HG02884 (cell line): ENCODE data around the gene ARHGAP15.
"Not testable (repeated sequence)": the region's sequence is repeated elsewhere in the genome, so short reads cannot be mapped to it uniquely, and the experiment has no call there.

Experiments used
- ATAC-seq: cut with Tn5 transposase; IDR thresholded peaks from one replicate; pipeline ENCODE4 v1.9.1; 2021; ENCODE audit warnings: mild to moderate bottlenecking, moderate library complexity; ENCODE audit not compliant: unreplicated experiment

The ARHGAP15 gene

GRCh38 chr2:143128681-143129580 lies at the start of gene ARHGAP15:
Gene ARHGAP15 (plus strand): TSS chr2:143129419.
- peak; percentile 85 for ATAC-seq

- no peak for ATAC-seq
Observed at GRCh38 chr2:143081616-143082015, 47.6 kb upstream of the ARHGAP15 start.

- peak; percentile 47 for ATAC-seq
Observed at GRCh38 chr2:143083636-143084035, 45.6 kb upstream of the ARHGAP15 start.

DNA sequence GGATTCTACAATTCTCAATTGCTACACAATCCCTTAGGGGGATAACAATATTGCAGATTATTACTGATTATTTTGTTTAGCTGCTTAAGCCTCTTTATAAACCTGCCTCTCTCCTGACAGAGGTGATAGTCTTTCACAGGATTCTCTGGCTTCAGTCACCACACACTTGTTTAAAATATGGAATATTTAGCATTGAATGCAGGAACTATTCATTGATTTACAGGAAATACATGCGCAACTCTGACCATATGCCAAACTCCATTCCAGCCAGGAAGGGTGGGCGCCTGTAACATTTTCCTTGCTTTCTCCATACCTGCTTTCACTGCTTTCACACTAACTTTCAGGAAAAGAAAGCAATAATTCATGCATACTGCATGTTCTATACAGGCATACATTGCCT lies 44.8 kb upstream of the ARHGAP15 start:
- ATAC-seq: no peak

GRCh38 chr2:143085125-143085784 lies 44.0 kb upstream of the ARHGAP15 start:
- peak; percentile 47 for ATAC-seq

- ATAC-seq: no peak
Observed at GRCh38 chr2:143087033-143087432, 42.2 kb upstream of the ARHGAP15 start.

DNA sequence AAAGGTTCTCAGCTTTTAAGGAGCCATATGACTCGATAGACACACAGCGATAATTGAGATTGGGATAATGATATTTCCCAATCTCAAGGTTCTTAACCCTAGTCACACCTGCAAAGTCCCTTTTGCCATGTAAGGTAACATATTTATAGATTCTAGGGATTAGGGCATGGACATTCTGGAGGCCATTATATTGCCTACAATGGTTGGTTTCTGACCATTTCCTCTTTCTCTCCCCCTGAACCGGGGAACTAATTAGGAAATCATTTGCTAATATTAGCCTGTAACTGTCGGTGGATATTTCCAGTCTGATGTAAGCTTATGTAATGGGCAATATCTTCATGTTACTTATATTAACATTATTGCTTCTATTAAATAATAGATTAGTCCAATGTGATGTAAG lies 40.8 kb upstream of the ARHGAP15 start:
- no peak for ATAC-seq

GRCh38 chr2:143089520-143089919 lies 39.7 kb upstream of the ARHGAP15 start:
- not testable (repeated sequence) for ATAC-seq

DNA sequence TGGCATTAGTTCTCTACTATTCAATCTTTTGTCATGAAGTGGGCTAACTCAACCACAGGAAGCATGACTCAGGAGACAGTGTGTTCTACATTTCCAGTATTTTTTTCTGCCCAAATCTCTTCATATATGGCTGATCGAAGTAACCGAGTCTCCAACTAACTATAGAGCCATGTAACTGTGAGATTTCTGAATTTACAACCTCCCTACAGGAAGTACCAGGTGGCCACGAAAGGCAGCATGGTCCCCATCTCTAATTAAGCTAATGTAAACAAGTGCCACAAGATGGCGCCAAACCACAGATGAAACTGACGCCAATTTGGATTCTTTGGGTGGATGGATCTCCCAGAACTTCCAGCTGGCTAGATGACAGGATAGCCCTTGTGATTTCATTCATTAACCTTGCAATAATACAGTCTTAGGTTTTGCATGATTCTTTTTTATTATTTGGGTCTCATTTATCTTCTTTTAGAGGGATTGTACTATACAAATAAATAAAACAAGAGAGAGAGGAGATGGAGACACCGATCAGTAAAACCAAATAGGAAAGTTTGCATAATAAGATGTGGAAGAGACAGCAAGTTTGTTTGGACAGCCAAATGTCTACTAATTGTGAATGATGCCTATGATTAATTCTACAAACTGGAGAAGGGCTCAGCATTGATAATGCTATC lies 18.3 kb upstream of the ARHGAP15 start:
- peak; percentile 88 for ATAC-seq

GRCh38 chr2:143117225-143117624 lies 12.0 kb upstream of the ARHGAP15 start:
- no peak for ATAC-seq

GRCh38 chr2:143121079-143121478 lies 8.1 kb upstream of the ARHGAP15 start:
- peak; percentile 76 for ATAC-seq

GRCh38 chr2:143121957-143122356 lies 7.3 kb upstream of the ARHGAP15 start:
- no peak for ATAC-seq

DNA sequence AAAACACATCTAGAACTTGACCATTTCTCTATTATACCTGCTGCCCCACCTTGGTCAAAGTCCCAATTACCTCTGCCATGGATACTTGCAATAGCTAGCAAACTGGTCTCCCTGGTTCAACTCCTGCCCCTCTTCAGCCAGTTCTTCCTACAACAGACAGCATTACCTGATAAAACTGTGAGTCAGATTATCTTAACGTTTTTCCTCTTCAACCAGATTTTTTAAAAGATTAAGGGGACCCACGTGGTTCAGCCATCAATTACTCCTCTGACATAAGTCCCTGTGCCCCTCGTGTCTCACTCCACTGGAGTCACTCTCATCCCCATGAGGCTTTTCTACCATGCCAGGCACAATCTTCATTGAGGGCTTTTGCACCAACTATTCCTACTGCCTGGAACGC lies 5.3 kb upstream of the ARHGAP15 start:
- no peak for ATAC-seq

DNA sequence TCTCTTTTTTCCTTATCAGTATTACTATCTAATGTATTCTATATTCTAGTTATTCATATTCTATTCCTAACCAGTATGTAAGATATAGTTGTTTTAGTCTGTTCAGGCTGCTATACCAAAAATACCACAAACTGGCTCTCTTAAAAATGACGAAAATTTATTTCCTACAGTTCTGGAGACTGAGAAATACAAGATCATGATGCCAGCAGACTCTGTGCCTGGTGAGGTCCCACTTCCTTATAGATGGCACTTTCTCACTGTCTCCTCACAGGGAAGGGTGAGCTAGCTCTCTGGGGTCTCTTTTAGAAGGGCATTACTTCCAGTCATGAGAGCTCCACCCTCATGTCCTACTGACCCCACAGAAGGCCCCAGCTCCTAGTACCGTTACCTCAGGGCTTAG lies 4.8 kb upstream of the ARHGAP15 start:
- no peak for ATAC-seq

GRCh38 chr2:143125717-143126116 lies 3.5 kb upstream of the ARHGAP15 start:
- ATAC-seq: no peak

DNA sequence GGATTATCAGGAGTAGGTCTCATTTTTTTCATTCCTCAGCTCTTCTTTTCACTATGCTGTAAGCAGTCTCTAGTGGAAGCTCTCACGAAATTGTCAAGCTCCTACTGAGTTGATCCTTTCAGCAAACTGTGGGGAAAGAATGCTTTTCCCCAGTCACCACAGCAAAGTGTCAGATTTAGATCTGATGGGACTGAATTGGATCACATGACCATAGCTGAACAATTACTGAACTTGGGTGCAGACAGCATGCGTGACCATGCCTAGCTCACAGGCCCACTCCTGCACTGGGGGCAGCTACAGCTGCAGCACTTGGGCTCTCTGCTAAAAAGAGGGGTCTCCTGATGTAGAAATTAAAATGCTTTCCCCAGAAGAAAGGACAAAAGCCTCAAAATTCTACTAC lies 3.1 kb downstream of the ARHGAP15 start:
- ATAC-seq: peak; percentile 40

DNA sequence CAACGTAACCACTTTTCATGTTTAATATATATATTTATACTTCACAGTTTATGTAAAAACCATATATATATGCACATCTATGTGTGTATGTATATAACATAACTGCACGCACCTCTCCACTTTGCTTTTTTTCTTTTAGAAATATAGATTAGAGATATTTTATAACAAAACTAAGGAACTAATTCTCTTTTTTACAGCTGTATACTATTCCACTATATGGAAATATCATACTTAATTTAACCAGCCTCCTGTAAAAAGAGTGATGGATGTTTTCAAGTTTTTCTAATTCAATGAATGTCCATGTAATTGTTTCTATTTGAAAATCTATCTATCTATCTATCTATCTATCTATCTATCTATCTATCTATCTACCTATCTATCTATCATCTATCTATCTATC lies 4.6 kb downstream of the ARHGAP15 start:
- no peak for ATAC-seq

DNA sequence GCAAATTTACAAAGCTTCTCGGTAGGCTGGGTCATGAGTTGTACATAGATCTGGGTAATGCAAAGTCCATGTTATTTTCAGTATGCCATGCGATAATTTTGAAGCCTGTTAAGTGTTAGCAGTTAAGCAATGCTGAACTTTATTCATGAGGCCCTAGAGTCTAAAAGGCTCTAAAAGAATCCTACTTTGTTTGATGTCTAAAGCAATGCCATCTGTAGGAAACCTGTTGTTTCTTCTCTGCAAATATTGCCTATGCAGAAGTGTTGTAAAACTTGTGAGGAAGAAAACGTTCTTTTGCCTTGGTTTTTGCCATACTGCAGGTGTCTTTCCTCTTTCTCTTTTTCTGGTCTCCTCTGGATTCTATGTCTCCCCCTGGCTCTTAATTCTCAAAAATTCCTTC lies 9.1 kb downstream of the ARHGAP15 start:
- no peak for ATAC-seq

DNA sequence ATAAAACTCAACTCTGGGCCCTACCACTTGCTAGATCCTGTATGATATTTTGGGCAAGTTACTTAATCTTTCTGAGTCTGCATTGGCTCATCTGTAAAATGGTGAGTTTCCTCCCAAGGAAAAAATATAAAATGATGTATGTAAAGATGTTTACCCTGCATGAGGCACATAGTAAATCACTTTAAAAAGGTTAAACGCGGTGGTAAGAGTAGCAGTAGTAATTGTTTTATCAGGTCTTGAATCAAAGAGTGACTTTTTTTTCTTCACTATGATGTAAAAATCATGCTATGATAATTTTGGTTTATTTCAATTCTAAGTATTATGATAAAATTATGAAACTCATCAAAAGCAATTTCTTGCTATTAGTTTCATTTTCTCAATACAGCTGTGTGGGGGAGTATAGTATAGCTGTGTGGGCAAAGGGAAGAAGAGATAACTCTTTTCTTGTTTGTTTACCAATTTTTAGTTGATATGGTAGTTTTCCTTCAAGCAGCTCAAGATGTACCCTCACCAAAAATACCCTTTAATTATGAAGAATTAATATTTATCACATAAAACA lies 10.7 kb downstream of the ARHGAP15 start:
- ATAC-seq: no peak

DNA sequence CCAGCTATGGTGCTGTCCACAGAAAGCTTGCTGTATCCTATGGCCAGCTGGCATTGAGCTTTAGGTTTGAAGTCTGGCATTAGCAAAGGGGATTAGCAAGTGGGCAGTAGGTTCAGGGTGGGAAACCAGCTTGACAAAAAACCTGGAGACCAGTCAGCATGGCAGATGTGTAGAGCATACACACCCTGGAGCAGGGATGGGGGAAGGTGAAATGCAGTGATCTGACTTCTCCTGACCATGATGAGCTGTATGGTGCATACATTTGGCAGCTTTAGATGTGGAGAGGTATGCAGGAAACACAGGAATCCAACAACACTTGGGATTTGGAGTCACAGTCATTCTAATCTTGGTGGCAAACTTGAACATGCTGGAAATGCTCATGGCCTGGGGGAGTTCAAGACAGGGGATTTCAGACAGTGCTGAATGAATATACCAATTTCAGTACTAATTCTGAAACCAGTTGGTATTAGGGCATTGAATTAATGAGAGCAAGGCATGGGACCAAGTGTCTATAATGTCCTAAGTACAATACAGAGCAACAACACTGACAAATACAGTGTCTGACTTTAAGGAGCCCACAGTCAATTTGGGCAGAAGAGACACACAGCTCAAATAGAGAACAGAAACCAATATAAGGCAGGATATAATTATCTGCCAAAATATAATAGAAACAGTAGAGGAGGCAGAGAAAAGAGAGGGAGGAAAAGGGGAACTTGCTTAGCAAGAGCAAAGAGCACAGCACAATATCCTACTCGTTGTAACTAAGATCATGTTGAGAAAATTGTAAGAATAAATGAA lies 11.8 kb downstream of the ARHGAP15 start:
- ATAC-seq: peak; percentile 79

- ATAC-seq: no peak
Observed at GRCh38 chr2:143142598-143142997, 13.4 kb downstream of the ARHGAP15 start.
